HUDEP-2 (cell line): ENCODE results near the gene PHEX.
"Not testable (repeated sequence)": the region's sequence is repeated elsewhere in the genome, so short reads cannot be mapped to it uniquely, and the experiment has no call there.

ENCODE experiments used
- DNase-seq, 76 experiments: peaks; one replicate each; lab custom pipeline; 2025; ENCODE audit not compliant: unreplicated experiment in 76 of 76; lab: John Stamatoyannopoulos, UW

Gene PHEX

GRCh38 chrX:22203186-22203585 lies 171.1 kb downstream of the PHEX start:
- no peak for DNase-seq

GRCh38 chrX:22206781-22207180 lies 174.7 kb downstream of the PHEX start:
- no peak for DNase-seq

GRCh38 chrX:22220941-22221340 lies 188.8 kb downstream of the PHEX start:
- no peak for DNase-seq

- DNase-seq = no peak
These were observed 202.3 kb downstream of the PHEX start for GRCh38 chrX:22234380-22234779.

- no peak for DNase-seq
These were observed 205.4 kb downstream of the PHEX start for GRCh38 chrX:22237479-22237878.

GRCh38 chrX:22246620-22247019 lies 214.5 kb downstream of the PHEX start:
- DNase-seq = no peak

- no peak for DNase-seq
These were observed 215.0 kb downstream of the PHEX start for GRCh38 chrX:22247169-22247568.

GRCh38 chrX:22248401-22248800 lies 216.3 kb downstream of the PHEX start:
- no peak for DNase-seq

GRCh38 chrX:22249371-22249770 lies 217.2 kb downstream of the PHEX start:
- no peak for DNase-seq

GRCh38 chrX:22268706-22269105 lies 236.6 kb downstream of the PHEX start:
- DNase-seq = no peak

GRCh38 chrX:22272613-22273012 lies 240.5 kb downstream of the PHEX start, which contains the start of gene CBLL2:
Gene CBLL2 (plus strand): TSS chrX:22272913. CDS start chrX:22272992, 79 bp downstream.
- DNase-seq = no peak

GRCh38 chrX:22273714-22274317 lies 241.7 kb downstream of the PHEX start:
- no peak for DNase-seq

- DNase-seq = no peak
These were observed 244.7 kb downstream of the PHEX start for GRCh38 chrX:22276781-22277180.

- no peak for DNase-seq
These were observed 246.2 kb downstream of the PHEX start for GRCh38 chrX:22278375-22278774.

- not testable (repeated sequence) for DNase-seq
These were observed 257.1 kb downstream of the PHEX start for GRCh38 chrX:22289209-22289608.

- no peak for DNase-seq
These were observed 264.7 kb downstream of the PHEX start for GRCh38 chrX:22296871-22297270.

- no peak for DNase-seq
These were observed 268.0 kb downstream of the PHEX start for GRCh38 chrX:22300130-22300529.
